RPMI7951 (cell line): Measurements from ENCODE around the gene SYNE4. TPM values are rescaled to one million over a fixed set of nuclear protein-coding genes. Genes with fewer than 3 reads are reported as not detected.
"Not testable (repeated sequence)": the region's sequence is repeated elsewhere in the genome, so short reads cannot be mapped to it uniquely, and the experiment has no call there.

Experiments used
- DNase-seq: peaks from one replicate; pipeline ENCODE4 v3.0.0-alpha.2; 2012; ENCODE audit warnings: low read depth
- total RNA-seq: library from RNA; depleted of rRNA; stranded (reverse); fragments of >200 nt; shearing (Covaris generic); gene quantifications from 2 replicates; pipeline ENCODE4 v1.2.3, GENCODE V29; 2014; rRNA removed

SYNE4 gene, protein sequence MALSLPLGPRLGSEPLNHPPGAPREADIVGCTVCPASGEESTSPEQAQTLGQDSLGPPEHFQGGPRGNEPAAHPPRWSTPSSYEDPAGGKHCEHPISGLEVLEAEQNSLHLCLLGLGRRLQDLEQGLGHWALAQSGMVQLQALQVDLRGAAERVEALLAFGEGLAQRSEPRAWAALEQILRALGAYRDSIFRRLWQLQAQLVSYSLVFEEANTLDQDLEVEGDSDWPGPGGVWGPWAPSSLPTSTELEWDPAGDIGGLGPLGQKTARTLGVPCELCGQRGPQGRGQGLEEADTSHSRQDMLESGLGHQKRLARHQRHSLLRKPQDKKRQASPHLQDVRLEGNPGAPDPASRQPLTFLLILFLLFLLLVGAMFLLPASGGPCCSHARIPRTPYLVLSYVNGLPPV
- total RNA-seq, result not detected in 2 replicates

DNA sequence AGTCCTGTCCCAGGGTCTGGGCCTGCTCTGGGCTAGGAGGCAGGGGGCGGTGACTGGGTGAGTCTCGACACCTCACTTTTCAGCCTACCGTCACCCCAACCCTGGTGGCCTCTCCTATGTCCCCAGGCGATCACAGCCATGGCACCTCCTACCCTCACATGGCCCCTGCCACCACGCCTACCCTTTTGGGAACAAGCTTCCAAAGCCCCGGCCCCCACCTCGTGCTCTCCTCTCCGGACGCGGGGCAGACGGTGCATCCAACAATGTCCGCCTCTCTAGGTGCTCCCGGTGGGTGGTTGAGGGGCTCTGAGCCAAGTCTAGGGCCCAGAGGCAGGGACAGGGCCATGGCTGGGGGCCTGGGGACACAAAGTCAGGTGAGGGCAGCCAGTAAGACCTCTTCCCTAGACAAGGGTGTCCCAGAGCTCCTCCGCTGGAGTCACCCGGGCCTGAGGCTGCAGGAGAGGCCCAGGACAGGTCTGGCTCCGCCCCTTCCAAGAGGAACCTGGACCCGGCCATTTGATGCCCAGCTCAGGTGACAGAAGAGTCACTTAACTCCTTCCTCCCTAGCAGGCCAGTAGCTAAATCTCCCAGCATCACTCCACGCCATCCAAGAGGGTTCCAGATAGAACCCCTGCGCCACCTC, at the start of gene SYNE4:
TSS of gene SYNE4 (minus strand) at position 478 of the 643 bp plus-strand sequence. CDS start at position 346, 132 bp downstream.
- DNase-seq, result no peak

DNA sequence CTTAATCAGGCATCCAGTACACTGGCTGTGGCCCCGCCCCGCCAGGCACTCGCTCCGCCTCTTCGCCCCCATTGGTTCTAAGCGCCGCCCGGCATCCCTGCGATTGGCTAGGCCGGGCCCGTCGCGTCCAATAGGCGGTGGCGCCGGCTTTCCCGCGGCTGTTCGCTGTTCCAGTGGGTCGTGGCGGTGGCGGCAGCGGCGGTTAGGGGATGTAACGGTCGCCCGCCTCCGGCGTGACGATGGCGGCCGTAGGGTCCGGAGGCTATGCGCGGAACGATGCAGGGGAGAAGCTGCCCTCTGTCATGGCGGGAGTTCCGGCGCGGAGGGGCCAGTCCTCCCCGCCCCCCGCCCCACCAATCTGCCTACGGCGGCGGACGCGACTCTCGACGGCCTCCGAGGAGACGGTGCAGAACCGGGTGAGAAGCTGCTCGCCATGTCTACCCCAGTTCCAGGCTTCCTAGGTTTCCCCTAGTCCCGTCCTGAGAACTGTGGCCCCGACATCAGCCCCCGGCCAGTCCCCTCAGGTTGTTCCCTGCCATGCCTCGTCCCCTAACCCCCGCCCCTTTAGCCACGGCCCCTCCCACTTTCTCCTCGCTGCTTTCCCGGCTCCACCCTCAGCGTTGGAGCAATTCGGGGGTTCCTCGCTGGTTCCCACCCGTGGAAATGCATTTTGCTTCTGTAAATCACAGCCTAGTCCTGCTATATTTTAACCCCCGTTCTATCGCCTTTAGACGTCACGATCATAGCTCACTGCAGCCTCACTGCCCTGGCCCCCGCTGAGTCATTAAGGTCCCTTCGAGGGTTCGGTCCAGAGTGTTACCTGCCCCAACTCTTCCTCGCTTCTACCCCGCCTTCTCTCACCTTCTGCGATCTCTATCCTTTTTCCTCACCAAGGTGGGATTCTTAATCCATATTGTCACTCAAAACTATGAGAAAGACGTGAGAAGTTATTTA, 46.4 kb upstream of the SYNE4 start, which contains the start of gene WDR62:
TSS of gene WDR62 (plus strand) at position 165 of the 954 bp plus-strand sequence. CDS start at position 240, 75 bp downstream.
- DNase-seq, result peak; percentile 93

DNA sequence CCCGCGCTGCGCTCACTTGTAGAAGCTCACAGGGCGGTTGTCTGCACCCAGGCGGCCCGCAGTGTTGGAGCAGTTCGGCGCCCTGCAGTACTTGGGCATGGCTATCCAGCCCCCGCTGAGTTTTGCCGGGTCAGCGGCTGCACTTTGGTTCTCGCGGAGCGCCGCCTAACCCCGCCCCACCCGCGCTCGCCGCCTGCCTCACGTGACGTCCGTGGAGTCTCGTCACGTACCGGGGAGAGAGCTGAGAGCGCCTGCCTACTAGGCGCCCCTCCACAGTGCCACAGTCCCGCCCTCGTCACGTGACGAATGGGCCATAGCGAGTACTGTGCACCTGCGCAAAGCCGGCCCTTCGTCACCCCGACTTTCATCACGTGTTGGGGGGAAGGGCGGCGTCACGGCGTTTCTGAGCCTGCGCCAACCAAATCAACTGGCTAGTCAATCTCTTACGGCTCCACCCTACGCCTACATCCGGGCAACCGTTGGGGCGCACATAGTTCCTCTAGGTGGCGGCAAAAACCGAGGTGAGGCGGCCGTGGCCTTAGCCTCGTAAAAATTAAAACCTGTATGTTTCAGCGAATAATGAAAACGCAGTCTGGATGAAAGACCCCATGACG, 45.6 kb upstream of the SYNE4 start, which contains the start of gene THAP8:
TSS of gene THAP8 (minus strand) at position 167 of the 614 bp plus-strand sequence. CDS start at position 99, 68 bp downstream.
- DNase-seq, result peak; percentile 99

DNA sequence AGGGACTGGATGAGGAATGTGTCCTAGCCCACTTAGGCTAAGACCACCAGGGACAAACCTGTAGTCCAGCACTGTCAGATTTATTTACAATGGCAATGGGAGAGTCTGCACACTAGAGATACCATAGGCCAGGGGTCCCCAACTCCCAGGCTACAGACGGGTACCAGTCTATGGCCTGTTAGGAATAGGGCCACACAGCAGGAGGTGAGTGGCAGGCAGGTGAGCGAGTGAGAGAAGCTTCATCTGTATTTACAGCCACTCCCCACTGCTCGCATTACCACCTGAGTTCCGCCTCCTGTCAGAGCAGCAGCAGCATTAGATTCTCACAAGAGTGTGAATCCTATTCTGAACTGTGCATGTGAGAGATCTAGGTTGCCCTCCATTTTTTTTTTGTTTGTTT, 43.0 kb upstream of the SYNE4 start:
- DNase-seq, result no peak

DNA sequence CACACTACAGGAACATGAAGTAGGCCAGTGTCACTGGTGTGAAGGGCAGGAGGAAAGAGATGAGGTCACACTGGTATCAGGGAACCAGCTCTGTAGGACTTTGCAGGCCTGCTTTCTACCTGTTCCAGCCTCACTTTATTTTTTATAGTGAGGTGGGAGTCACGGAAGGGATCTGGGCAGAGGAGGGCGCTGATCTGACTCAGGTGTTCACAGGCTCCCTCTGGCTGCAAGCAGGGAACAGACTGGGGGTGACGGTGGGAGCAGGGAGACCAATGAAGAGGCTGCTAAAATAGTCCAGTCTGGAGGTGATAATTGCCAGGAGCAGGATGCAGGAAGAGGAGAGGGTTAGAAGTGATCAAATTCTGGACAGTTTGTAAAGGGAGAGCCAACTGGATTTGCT, 42.6 kb upstream of the SYNE4 start:
- no peak for DNase-seq

DNA sequence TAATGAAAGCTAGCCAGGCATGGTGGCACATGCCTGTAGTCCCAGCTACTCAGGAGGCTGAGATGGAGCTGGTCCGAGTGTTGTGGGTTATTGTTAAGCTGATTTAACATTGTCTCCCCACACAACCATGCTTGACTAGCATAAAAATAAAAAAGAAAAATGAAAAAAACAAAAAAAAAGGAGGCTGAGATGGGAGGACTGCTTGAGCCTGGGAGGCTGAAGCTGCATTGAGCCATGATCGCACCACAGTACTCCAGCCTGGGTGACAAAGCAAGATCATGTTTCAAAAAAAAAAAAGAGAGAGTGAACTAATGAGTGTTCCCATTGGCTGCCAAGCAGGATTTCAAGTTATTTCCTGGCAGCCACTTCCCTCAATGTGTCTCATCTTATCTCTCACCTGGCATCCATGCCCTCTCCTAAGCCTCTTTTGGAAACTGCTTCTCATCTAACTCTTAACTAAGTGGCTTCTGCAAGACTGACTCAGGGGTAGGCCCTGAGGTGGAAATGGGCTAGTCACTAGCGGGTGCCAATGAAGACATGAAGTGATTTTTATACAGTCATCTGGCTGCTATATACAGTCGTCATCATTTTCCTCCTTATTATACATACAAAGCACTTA, 40.6 kb upstream of the SYNE4 start:
- no peak for DNase-seq

DNA sequence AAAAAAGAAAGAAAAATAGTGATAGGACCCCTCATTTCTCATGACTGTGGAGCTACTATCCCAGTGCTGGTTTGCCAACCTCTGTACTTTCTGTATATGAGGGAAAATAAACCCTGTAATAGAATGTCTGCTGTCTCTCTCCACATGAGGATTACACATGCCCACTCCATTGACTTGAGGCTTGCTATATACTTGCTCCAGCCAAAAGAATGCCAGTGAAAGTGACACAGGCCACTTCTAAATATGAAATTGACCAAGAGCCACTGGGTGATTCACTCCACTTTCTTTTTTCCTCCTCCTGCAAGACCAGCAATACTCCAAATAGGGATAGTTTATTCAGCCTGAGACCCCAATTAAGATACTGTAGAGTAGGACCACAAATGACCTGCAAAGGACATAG, 39.2 kb upstream of the SYNE4 start:
- no peak for DNase-seq

DNA sequence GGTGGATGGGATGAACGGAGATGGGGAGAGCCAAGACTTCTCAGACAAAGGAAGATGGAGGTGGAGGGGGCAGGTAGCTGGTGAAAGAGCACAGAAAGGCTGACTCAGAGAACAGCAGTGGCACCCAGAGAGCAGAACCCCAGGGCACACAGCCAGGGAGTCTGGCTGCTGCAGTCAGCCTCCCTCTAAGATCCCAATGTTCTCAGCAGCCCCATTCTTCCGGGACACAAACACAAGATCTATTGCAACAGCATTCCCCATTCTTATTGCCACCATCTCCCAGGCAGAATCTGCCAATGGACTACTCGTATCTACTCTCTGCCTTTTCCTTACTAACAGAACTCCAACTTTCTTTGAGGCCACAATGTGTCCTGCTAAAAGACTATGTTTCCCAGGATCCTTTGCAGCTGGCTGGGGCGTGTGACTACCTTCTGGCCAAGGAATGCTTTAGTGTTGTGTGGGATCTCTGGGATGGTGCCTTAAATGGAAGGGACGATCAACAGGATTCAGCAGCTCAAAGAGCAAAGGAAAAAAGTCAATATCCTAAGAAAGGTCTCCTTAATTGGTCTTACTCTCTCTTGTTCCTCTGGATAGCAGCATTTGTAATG, 37.9 kb upstream of the SYNE4 start:
- DNase-seq, result no peak

DNA sequence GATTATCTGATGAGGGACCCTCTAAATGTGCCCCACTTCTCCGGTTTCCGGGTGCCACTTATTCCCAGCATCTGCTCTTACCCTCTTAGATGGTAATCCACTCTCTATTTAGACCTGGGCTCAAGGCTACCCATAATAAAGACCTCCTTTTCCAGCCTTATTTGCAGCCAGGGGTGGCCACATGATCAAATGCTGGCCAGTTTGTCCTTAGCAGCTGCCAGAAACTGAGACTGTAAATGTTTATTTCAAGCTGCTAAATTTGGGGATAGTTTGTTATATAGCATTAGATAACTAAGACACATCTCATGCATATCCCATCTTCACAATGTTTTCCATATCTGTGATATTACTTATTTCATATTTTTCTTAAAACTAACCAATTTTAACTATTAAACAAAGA, 35.3 kb upstream of the SYNE4 start:
- no peak for DNase-seq

DNA sequence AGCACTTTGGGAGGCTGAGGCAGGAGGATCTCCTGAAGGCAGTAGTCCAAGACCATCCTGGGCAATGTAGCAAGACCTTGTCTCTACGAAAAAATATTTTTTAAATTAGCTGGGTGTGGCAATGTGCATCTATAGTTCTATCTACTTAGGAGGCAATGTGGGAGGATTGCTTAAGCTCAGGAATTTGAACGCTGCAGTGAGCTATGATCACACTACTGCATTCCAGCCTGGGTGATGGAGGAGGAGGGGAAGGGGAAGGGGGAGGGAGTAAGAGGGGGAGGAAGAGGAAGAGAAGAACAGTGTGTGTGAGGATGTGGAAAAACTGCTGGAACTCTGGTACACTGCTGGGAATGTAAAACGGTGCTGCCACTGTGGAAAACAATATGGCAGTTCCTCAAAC, 33.2 kb upstream of the SYNE4 start:
- DNase-seq, result peak; percentile 30

DNA sequence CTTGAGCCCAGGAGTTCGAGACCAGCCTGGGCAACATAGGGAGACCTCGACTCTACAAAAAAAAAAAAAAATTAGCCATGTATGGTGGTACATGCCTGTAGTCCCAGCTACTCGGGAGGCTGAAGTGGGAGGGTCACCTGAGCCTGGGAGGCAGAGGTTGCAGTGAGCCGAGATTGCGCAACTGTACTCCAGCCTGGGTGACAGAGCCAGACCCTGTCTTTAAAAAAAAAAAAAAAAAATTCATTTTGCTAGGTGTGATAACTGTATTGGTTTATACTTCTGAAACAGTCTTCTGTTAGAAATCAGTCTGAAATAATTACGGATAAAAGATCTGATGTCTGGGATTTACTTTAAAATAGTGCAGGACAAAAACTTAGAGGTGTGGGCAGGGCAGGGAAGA, 32.5 kb upstream of the SYNE4 start:
- not testable (repeated sequence) for DNase-seq

DNA sequence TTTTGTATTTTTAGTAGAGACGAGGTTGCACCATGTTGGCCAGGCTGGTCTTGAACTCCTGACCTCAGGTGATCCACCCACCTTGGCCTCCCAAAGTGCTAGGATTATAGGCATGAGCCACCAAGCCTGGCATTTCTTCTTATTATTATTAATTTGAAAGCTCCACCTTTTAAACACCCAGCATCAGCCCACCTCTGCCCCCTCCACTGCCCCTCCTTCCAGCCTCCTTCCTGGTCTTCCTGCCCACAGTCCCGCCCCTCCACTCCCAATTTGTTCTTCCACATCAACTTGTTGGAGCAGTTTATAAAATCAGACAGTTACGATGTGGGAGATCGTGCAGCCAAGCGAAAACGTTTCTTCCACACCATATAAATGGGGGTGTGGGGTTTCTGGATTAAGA, 31.9 kb upstream of the SYNE4 start:
- no peak for DNase-seq

DNA sequence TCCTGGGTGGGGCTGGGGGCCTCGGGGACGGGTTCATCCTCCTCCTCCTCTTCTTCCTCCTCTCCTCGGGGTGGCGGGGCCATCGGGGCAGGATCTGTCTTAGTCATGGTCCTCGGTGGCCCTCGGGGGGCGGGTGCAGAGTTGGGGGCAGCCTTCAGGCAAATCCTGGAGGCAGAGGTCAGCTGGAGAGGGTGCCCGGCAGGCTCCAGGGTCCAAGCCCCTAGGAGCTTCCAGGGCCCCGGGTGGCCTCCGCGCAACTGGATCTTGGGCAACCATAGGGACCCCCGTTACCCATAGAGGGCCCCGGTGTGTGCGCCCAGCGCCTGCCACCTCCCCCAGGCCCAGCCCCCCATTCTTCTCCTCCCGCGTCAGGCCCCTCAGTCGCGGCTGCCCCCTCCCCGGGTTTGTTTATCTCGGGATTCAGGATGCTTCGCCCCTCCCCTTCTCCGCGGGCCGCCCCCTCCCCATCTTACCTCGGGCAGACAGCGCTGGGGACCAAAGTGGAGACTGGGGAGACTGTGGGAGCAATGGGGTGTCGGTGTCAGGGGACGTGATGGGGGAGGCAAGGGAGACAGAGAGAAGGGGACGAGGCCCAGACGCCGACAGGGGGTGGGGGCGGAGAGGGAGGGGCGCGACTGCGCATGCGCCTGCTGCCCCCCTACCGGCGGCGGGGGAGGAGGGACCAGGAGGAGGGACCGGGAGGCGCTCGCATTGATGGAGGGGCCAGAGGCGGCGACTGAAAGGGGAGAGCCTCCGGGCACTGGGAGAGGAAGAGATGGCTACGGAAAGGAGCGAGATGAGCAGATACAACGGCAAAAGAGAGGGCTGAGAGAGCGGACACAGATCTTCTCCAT, 23.9 kb upstream of the SYNE4 start, which contains the start of gene CLIP3:
TSS of gene CLIP3 (minus strand) at position 623 of the 854 bp plus-strand sequence. CDS start at position 107, 516 bp downstream.
- DNase-seq, result peak; percentile 68

DNA sequence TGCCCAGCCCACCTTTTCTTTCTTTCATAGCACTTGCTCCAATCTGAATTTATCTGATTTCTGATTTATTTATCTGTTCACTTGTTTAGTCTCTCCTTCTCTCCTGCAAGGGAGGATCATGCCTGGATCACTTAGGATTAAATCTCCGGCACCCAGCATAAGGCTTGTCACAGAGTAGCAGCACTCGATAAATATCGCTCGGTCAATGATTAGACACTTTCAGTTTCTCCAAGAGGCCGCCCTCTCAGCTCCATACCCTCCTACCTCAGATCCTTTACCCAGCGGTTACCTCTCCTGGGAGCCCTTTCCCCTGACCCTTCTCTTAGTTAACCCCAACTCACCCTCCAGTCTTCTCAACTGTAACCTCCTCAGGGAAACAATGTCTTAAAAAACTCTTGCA, 22.7 kb upstream of the SYNE4 start:
- DNase-seq, result no peak

DNA sequence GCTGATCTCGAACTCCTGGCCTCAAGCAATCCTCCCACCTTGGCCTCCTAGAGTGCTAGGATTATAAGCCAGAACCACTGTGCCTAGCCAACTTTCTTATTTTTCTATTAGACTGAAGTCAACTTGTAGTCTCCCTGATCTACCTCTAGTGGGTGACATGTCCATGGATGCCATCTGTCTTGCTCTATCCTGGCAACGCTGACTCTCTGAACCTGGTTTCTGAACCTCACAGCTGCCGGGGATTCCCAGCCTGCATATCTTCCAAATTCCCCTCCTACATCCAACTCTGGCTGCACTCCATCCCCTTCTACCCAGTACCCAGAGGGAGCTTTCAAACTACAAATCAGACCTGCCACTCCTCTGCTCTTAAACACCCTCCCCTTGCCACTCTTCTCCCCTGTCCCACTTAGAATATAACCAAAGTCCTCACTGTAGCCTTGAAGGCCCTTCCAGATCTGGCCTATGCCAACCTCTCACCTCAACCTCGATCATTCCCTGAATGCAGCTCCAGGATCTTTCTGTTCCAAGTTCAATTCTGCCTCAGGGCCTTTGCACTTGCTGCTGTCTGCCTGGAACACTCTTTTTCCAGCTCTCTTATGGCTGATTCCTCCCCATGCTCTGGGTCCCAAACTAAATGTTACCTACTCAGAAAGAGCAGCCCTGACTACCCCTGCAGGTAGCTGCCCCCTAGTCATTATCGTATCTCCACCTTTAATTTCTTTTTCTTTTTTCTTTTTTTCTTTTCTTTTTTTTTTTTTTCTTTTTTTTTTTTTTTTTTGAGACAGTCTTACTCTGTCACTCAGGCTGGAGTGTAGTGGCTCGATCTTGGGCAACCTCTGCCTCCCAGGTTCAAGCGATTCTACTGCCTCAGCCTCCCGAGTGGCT, 21.9 kb upstream of the SYNE4 start:
- DNase-seq, result peak; percentile 67

DNA sequence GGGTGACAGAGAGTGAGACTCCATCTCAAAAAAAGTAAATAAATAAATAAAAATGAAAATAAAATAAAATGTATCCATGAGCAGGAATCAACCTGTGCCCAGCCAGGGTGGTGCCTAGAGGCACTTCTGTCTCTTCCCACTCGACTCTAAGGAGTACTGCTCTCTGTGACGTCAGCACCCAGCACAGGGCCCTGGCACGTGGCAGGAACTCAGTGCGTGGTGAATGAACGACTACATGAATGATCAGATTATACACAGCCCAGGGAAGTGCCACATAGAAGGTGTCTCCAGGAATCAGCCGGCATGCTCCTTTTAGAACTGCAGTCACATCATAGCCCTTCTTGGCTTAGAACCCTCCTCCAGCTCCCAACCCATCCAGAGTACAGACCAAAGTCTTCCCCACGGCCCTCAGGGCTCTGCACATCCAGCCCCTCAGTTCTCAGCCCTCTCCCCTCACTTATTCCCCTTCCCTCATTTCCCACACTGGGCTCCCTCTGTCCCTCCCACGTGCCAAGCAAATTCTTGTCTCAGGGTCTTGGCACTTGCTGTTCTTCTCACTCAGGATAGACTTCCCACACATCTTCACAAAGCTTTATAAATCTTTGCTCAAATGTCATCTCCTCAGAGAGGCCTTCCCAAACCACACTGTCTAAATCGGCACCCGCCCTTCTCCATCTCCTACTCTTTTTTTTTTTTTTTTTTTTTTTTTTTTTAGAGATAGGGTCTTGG, 19.9 kb upstream of the SYNE4 start:
- DNase-seq, result no peak

DNA sequence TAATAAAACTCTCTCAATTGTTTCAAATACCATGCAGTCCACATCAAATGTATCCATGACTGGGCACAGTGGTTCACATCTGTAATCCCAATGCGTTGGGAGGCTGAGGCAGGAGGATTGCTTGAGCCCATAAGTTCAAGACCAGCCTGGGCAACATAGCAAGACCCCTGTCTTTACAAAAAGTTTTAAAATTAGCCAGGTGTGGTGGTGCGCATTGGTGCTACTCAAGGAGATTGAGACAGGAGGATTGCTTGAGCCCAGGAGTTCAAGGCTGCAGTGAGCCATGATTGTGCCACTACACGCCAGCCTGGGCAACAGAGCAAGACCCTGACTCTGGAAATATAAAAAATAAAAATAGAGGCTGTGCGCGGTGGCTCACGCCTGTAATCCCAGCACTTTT, 19.1 kb upstream of the SYNE4 start:
- no peak for DNase-seq
